B cell (primary cell): ENCODE measurements around the gene ITGAV. TPM values are rescaled to one million over a fixed set of nuclear protein-coding genes. Genes with fewer than 3 reads are reported as not detected.

ENCODE experiments used
- ATAC-seq: fragments of 200-7000 bp; cut with Tn5 transposase; one replicate; pipeline ENCODE4 v1.10.0; 2021; ENCODE audit warnings: low read depth, mild to moderate bottlenecking, moderate number of reproducible peaks, moderate library complexity
- CTCF ChIA-PET: fragments of 350-600 bp; sonication (Branson Sonifier 250); formaldehyde crosslinking; loops from one replicate; lab custom pipeline; 2021; ENCODE audit warnings: antibody characterized with exemption, inconsistent platforms; lab: Charles Lee
- POLR2A ChIA-PET: fragments of 350-600 bp; sonication (Branson Sonifier 250); formaldehyde crosslinking; loops from one replicate; lab custom pipeline; 2021; ENCODE audit warnings: antibody characterized with exemption; lab: Charles Lee
- DNase-seq: peaks from one replicate; pipeline ENCODE4 v3.0.0; 2013
- H2AFZ ChIP-seq: 2 replicates; pipeline ENCODE4 v1.6.1; 2012; ENCODE audit warnings: mild to moderate bottlenecking, low read depth, low read length; ENCODE audit not compliant: insufficient read depth, poor library complexity, severe bottlenecking
- H3K27ac ChIP-seq, 2 donors: 1 replicate in 1 of 2; 2 replicates in 1 of 2; pipeline ENCODE4 v1.5.1; 2012 to 2013; ENCODE audit warnings: low read length in 2 of 2, mild to moderate bottlenecking in 2 of 2, moderate library complexity in 1 of 2
- H3K27me3 ChIP-seq, 4 experiments: fragments of 200-600 bp in 1 of 4; sonication (generic) in 1 of 4; replicated peaks in 1 of 4; 1 replicate in 2 of 4; 2 replicates in 2 of 4; pipeline versions ENCODE4 v1.6.1 to v1.7.0; 2013 to 2016; ENCODE audit warnings: low read length in 3 of 4, mild to moderate bottlenecking in 2 of 4, mixed read lengths in 1 of 4, moderate library complexity in 1 of 4; ENCODE audit not compliant: insufficient read depth in 4 of 4, control insufficient read depth in 3 of 4; ENCODE audit errors: control extremely low read depth in 1 of 4
- H3K36me3 ChIP-seq, 2 experiments: replicated peaks in 1 of 2; 1 replicate in 1 of 2; 2 replicates in 1 of 2; pipeline versions ENCODE4 v1.6.1 to v1.7.1; 2013; ENCODE audit warnings: low read length in 1 of 2; ENCODE audit not compliant: insufficient read depth in 2 of 2, control insufficient read depth in 1 of 2; ENCODE audit errors: control extremely low read depth in 1 of 2, extremely low read depth in 1 of 2
- H3K4me1 ChIP-seq, 2 donors: fragments of 200-600 bp in 1 of 2; sonication (generic) in 1 of 2; 1 replicate in 1 of 2; 2 replicates in 1 of 2; pipeline versions ENCODE4 v1.5.1 to v1.6.1; 2013 to 2017; ENCODE audit warnings: low read length in 2 of 2; ENCODE audit not compliant: control insufficient read depth in 2 of 2, insufficient read depth in 2 of 2
- H3K4me2 ChIP-seq: replicated peaks from 2 replicates; pipeline ENCODE3; 2012; ENCODE audit warnings: mild to moderate bottlenecking, low read depth, low read length; ENCODE audit not compliant: poor library complexity, severe bottlenecking
- H3K4me3 ChIP-seq, 5 experiments: fragments of 200-600 bp in 1 of 5; sonication (generic) in 1 of 5; 1 replicate in 3 of 5; 2 replicates in 2 of 5; pipeline versions ENCODE4 v1.5.1 to v1.7.0; 2011 to 2016; ENCODE audit warnings: low read length in 4 of 5, mild to moderate bottlenecking in 4 of 5, low read depth in 2 of 5, control low read depth in 1 of 5, moderate library complexity in 1 of 5; ENCODE audit not compliant: insufficient read depth in 1 of 5; ENCODE audit errors: control extremely low read depth in 1 of 5, extremely low read depth in 1 of 5
- H3K79me2 ChIP-seq: fragments of 200-600 bp; sonication (generic); one replicate; pipeline ENCODE4 v1.6.0; 2016; ENCODE audit warnings: low read length; ENCODE audit not compliant: control insufficient read depth, insufficient read depth
- H3K9ac ChIP-seq: fragments of 200-600 bp; sonication (generic); 2 replicates; pipeline ENCODE4 v1.6.1; 2017; ENCODE audit warnings: mild to moderate bottlenecking, low read length, moderate library complexity
- H3K9me3 ChIP-seq, 3 donors: one replicate each; pipeline versions ENCODE4 v1.6.1 to v1.7.1; 2013; ENCODE audit warnings: low read length in 2 of 3; ENCODE audit not compliant: control insufficient read depth in 2 of 3, insufficient read depth in 1 of 3; ENCODE audit errors: control extremely low read depth in 1 of 3
- H4K20me1 ChIP-seq: 2 replicates; pipeline ENCODE4 v1.6.0; 2012; ENCODE audit warnings: mild to moderate bottlenecking, low read length; ENCODE audit not compliant: insufficient read depth, control insufficient read depth, poor library complexity, severe bottlenecking
- H3K27ac Mint-ChIP-seq: one replicate; pipeline ENCODE4 v1.8.0; 2021; ENCODE audit warnings: mixed read lengths
- H3K27me3 Mint-ChIP-seq: one replicate; pipeline ENCODE4 v1.8.0; 2021; ENCODE audit warnings: mixed read lengths
- H3K4me1 Mint-ChIP-seq: one replicate; pipeline ENCODE4 v1.8.0; 2021; ENCODE audit warnings: mixed read lengths
- H3K4me3 Mint-ChIP-seq: one replicate; pipeline ENCODE4 v1.8.0; 2021; ENCODE audit warnings: mixed read lengths
- H3K9me3 Mint-ChIP-seq: one replicate; pipeline ENCODE4 v1.8.0; 2022; ENCODE audit warnings: mixed read lengths; ENCODE audit not compliant: insufficient read depth
- EZH2 ChIP-seq: IDR thresholded peaks from 2 replicates; pipeline ENCODE4 v1.6.1; 2012; ENCODE audit warnings: borderline replicate concordance, low read depth, mild to moderate bottlenecking, moderate library complexity, low read length; ENCODE audit not compliant: insufficient read depth, poor library complexity, severe bottlenecking
- WGBS: methylation state at CpG from one replicate; pipeline ENCODE4 v1.1.5; 2013; ENCODE audit warnings: missing lambda C conversion rate; ENCODE audit not compliant: insufficient coverage; 5-methylcytosine and 5-hydroxymethylcytosine counted together
- intact Hi-C: fragments of 100-400 bp; cut with micrococcal nuclease; formaldehyde crosslinking; loops from one replicate; pipeline ENCODE4 v1.10.0; 2022
- polyA plus RNA-seq: library from polyadenylated mRNA; depleted of rRNA; stranded (reverse); fragments of >200 nt; gene quantifications from 2 replicates; pipeline ENCODE4 v1.2.3, GENCODE V29; 2012
- total RNA-seq, 2 donors: library from RNA; stranded (reverse); fragments of 120-200 nt in 1 of 2; gene quantifications; 1 replicate in 1 of 2; 2 replicates in 1 of 2; pipeline versions ENCODE4 v1.2.3 to v1.2.4, GENCODE V29; 2013 to 2022
- TF ChIP-seq, protein P1 (sequence below): fragments of 200-600 bp; IDR thresholded peaks from one replicate; pipeline ENCODE4 v1.8.0; 2022; ENCODE audit warnings: antibody characterized with exemption, mild to moderate bottlenecking

ITGAV gene
- total and polyA plus RNA-seq, 2 donors (not counting 1 experiment from before 2014, with no cell fraction given), result 0.58 to 3.6 TPM

- no peak overlapping the region for H2AFZ ChIP-seq
- H3K4me2 ChIP-seq, result no peak overlapping the region
- 100% methylated on average over 4 of the region's 4 CpGs for WGBS
- POLR2A ChIA-PET, result no interaction called here
- no peaks in the 10 kb centered on the region for H3K4me1 ChIP-seq
- no peak overlapping the region for H3K27ac Mint-ChIP-seq
- no peak overlapping the region for H3K27ac ChIP-seq
- ATAC-seq (no peak), DNase-seq (no peak)
- H3K9me3 Mint-ChIP-seq, result peaks cover 7% of the 10 kb centered on the region
- H3K79me2 ChIP-seq, result no peaks in the 10 kb centered on the region
- CTCF ChIA-PET, result no interaction called here
- H3K9ac ChIP-seq, result no peak overlapping the region
- no peak for TF ChIP-seq EZH2
- TF ChIP-seq, protein P1, sequence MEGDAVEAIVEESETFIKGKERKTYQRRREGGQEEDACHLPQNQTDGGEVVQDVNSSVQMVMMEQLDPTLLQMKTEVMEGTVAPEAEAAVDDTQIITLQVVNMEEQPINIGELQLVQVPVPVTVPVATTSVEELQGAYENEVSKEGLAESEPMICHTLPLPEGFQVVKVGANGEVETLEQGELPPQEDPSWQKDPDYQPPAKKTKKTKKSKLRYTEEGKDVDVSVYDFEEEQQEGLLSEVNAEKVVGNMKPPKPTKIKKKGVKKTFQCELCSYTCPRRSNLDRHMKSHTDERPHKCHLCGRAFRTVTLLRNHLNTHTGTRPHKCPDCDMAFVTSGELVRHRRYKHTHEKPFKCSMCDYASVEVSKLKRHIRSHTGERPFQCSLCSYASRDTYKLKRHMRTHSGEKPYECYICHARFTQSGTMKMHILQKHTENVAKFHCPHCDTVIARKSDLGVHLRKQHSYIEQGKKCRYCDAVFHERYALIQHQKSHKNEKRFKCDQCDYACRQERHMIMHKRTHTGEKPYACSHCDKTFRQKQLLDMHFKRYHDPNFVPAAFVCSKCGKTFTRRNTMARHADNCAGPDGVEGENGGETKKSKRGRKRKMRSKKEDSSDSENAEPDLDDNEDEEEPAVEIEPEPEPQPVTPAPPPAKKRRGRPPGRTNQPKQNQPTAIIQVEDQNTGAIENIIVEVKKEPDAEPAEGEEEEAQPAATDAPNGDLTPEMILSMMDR, result no peak
- no peak overlapping the region for H3K4me3 Mint-ChIP-seq
- no peak overlapping the region for H3K4me3 ChIP-seq
- H3K27me3 ChIP-seq, result no peaks in the 10 kb centered on the region
- no peaks in the 10 kb centered on the region for H4K20me1 ChIP-seq
- intact Hi-C loops, result no loop called here
- H3K9me3 ChIP-seq, result peaks cover 0 to 13% (median 4%) of the 10 kb centered on the region in 3 donors
- no peaks in the 10 kb centered on the region for H3K36me3 ChIP-seq
- H3K4me1 Mint-ChIP-seq, result no peaks in the 10 kb centered on the region
- no peaks in the 10 kb centered on the region for H3K27me3 Mint-ChIP-seq
Observed at GRCh38 chr2:186683341-186683740, 93.5 kb downstream of the ITGAV start.

DNA sequence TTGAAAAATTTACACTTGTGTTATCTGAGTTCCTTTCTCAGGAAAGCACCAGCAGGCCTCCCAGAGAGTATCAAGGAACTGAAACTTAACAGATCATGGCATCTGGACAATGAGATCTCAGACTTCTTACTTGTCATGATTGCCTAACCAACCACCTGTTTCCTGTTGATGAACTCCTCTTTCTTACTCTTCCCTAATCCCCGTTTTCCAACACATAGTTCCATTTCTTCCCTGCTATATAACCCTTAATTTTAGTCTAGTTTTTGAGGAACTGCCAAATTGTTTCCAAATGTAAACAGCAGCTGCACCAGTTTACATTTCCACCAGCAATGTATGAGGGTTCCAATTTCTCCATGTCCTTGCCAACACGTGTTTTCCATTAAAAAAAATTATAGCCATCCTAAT is 98.0 kb downstream of the ITGAV start:
- Histone ChIP-seq H4K20me1 (no peaks in the 10 kb centered on the region), H3K79me2 (no peaks in the 10 kb centered on the region), H3K4me2 (no peak overlapping the region), H3K9ac (no peak overlapping the region), H3K36me3 (no peaks in the 10 kb centered on the region), H2AFZ (no peak overlapping the region), H3K27me3 (peaks cover 0 to 5% (median 2%) of the 10 kb centered on the region in 4 experiments), H3K4me3 (no peak overlapping the region), H3K27ac (no peak overlapping the region), H3K9me3 (peaks cover 0 to 15% (median 7%) of the 10 kb centered on the region in 3 donors), H3K4me1 (no peaks in the 10 kb centered on the region)
- no peak for DNase-seq
- intact Hi-C loops, result no loop called here
- Mint-ChIP-seq H3K4me1 (no peaks in the 10 kb centered on the region), H3K27ac (no peak overlapping the region), H3K9me3 (peaks cover 10% of the 10 kb centered on the region), H3K27me3 (peaks cover 12% of the 10 kb centered on the region), H3K4me3 (no peak overlapping the region)
- ChIA-PET POLR2A (no interaction called here), CTCF (no interaction called here)
- 40% methylated on average over 1 of the region's 2 CpGs for WGBS
- TF ChIP-seq EZH2, result no peak
- TF ChIP-seq, protein P1, result no peak
- no peak for ATAC-seq
